Rectal smooth muscle tissue (tissue), 1 donor: ENCODE measurements around the gene LZTFL1.

ENCODE experiments used
- H3K27ac ChIP-seq: one replicate; pipeline ENCODE4 v1.7.0; 2013; ENCODE audit warnings: low read depth, low read length, inconsistent platforms
- H3K27me3 ChIP-seq: one replicate; pipeline ENCODE4 v1.7.0; 2013; ENCODE audit warnings: low read length; ENCODE audit not compliant: control insufficient read depth, insufficient read depth
- H3K36me3 ChIP-seq: one replicate; pipeline ENCODE4 v1.7.0; 2013; ENCODE audit warnings: low read length; ENCODE audit not compliant: control insufficient read depth, insufficient read depth
- H3K4me1 ChIP-seq: one replicate; pipeline ENCODE4 v1.7.0; 2013; ENCODE audit warnings: low read length; ENCODE audit not compliant: control insufficient read depth, insufficient read depth
- H3K4me3 ChIP-seq: one replicate; pipeline ENCODE4 v1.7.0; 2013; ENCODE audit warnings: low read length
- H3K9ac ChIP-seq: one replicate; pipeline ENCODE4 v1.7.0; 2013; ENCODE audit warnings: low read length

LZTFL1 gene

GRCh38 chr3:45798034-45798433 lies 43.9 kb downstream of the LZTFL1 start:
- Histone ChIP-seq H3K27ac (no peak overlapping the region), H3K27me3 (peaks cover 14% of the 10 kb centered on the region), H3K4me1 (no peaks in the 10 kb centered on the region), H3K36me3 (no peaks in the 10 kb centered on the region), H3K4me3 (no peak overlapping the region), H3K9ac (no peak overlapping the region)

- Histone ChIP-seq H3K36me3 (no peaks in the 10 kb centered on the region), H3K9ac (no peak overlapping the region), H3K27ac (no peak overlapping the region), H3K27me3 (peaks cover 14% of the 10 kb centered on the region), H3K4me1 (no peaks in the 10 kb centered on the region), H3K4me3 (peak overlapping the region; percentile 55)
Measured at GRCh38 chr3:45796902-45797637, 44.8 kb downstream of the LZTFL1 start.

GRCh38 chr3:45795882-45796765 lies 45.8 kb downstream of the LZTFL1 start, which contains the start of gene SLC6A20:
TSS of gene SLC6A20 (minus strand) at chr3:45796536. CDS start at chr3:45796419, 117 bp downstream.
- Histone ChIP-seq H3K4me1 (no peaks in the 10 kb centered on the region), H3K27me3 (peaks cover 14% of the 10 kb centered on the region), H3K9ac (no peak within 1 kb of the TSS), H3K36me3 (no peaks in the 10 kb centered on the region), H3K4me3 (peak within 1 kb of the TSS; percentile 55), H3K27ac (no peak within 1 kb of the TSS)

GRCh38 chr3:45795509-45795881 lies 46.4 kb downstream of the LZTFL1 start:
- Histone ChIP-seq H3K4me1 (no peaks in the 10 kb centered on the region), H3K4me3 (no peak overlapping the region), H3K27ac (no peak overlapping the region), H3K36me3 (no peaks in the 10 kb centered on the region), H3K27me3 (peaks cover 16% of the 10 kb centered on the region), H3K9ac (no peak overlapping the region)

GRCh38 chr3:45794660-45795059 lies 47.3 kb downstream of the LZTFL1 start:
- no peaks in the 10 kb centered on the region for H3K36me3 ChIP-seq
- no peak overlapping the region for H3K9ac ChIP-seq
- H3K4me3 ChIP-seq, result no peak overlapping the region
- H3K4me1 ChIP-seq, result no peaks in the 10 kb centered on the region
- peaks cover 18% of the 10 kb centered on the region for H3K27me3 ChIP-seq
- no peak overlapping the region for H3K27ac ChIP-seq

GRCh38 chr3:45794177-45794560 lies 47.8 kb downstream of the LZTFL1 start:
- Histone ChIP-seq H3K27ac (no peak overlapping the region), H3K4me1 (no peaks in the 10 kb centered on the region), H3K36me3 (no peaks in the 10 kb centered on the region), H3K27me3 (peaks cover 18% of the 10 kb centered on the region), H3K9ac (no peak overlapping the region), H3K4me3 (no peak overlapping the region)

GRCh38 chr3:45793482-45794176 lies 48.3 kb downstream of the LZTFL1 start:
- no peak overlapping the region for H3K9ac ChIP-seq
- H3K4me3 ChIP-seq, result no peak overlapping the region
- no peaks in the 10 kb centered on the region for H3K36me3 ChIP-seq
- no peaks in the 10 kb centered on the region for H3K4me1 ChIP-seq
- no peak overlapping the region for H3K27ac ChIP-seq
- peaks cover 18% of the 10 kb centered on the region for H3K27me3 ChIP-seq

- H3K9ac ChIP-seq, result no peak overlapping the region
- H3K36me3 ChIP-seq, result no peaks in the 10 kb centered on the region
- no peak overlapping the region for H3K4me3 ChIP-seq
- no peak overlapping the region for H3K27ac ChIP-seq
- no peaks in the 10 kb centered on the region for H3K4me1 ChIP-seq
- peaks cover 18% of the 10 kb centered on the region for H3K27me3 ChIP-seq
Measured at GRCh38 chr3:45792516-45793172, 49.3 kb downstream of the LZTFL1 start.

- Histone ChIP-seq H3K36me3 (no peaks in the 10 kb centered on the region), H3K4me1 (no peaks in the 10 kb centered on the region), H3K27ac (no peak overlapping the region), H3K4me3 (no peak overlapping the region), H3K27me3 (peaks cover 17% of the 10 kb centered on the region), H3K9ac (no peak overlapping the region)
Measured at GRCh38 chr3:45792036-45792435, 49.9 kb downstream of the LZTFL1 start.

GRCh38 chr3:45790596-45790995 lies 51.3 kb downstream of the LZTFL1 start:
- Histone ChIP-seq H3K9ac (no peak overlapping the region), H3K27me3 (peaks cover 4% of the 10 kb centered on the region), H3K4me1 (no peaks in the 10 kb centered on the region), H3K27ac (no peak overlapping the region), H3K36me3 (no peaks in the 10 kb centered on the region), H3K4me3 (no peak overlapping the region)

- Histone ChIP-seq H3K4me1 (no peaks in the 10 kb centered on the region), H3K27me3 (peaks cover 4% of the 10 kb centered on the region), H3K27ac (no peak overlapping the region), H3K36me3 (no peaks in the 10 kb centered on the region), H3K4me3 (no peak overlapping the region), H3K9ac (no peak overlapping the region)
Measured at GRCh38 chr3:45789235-45789812, 52.6 kb downstream of the LZTFL1 start.
